WTC11 (cell line): ENCODE measurements around the gene RHOXF2B.

Experiments used
- ELF4 ChIP-seq: sonication (generic); formaldehyde crosslinking; IDR thresholded peaks from 2 replicates; pipeline ENCODE4 v1.8.1; 2022; ENCODE audit warnings: low read depth, mild to moderate bottlenecking, moderate library complexity, missing genetic modification reagents
- ETV6 ChIP-seq: sonication (generic); formaldehyde crosslinking; IDR thresholded peaks from 2 replicates; pipeline ENCODE4 v1.8.1; 2022; ENCODE audit warnings: mild to moderate bottlenecking, missing genetic modification reagents
- GABPB1 ChIP-seq: sonication (generic); formaldehyde crosslinking; IDR thresholded peaks from 2 replicates; pipeline ENCODE4 v1.8.1; 2023; ENCODE audit warnings: mild to moderate bottlenecking, missing genetic modification reagents
- ZNF138 ChIP-seq: sonication (generic); formaldehyde crosslinking; conservative IDR thresholded peaks from 2 replicates; pipeline ENCODE4 v1.8.1; 2022; ENCODE audit warnings: mild to moderate bottlenecking, moderate library complexity, missing genetic modification reagents
- ZNF232 ChIP-seq: sonication (generic); formaldehyde crosslinking; IDR thresholded peaks from 2 replicates; pipeline ENCODE4 v1.8.0; 2022; ENCODE audit warnings: mild to moderate bottlenecking, missing genetic modification reagents
- ZNF317 ChIP-seq: sonication (generic); formaldehyde crosslinking; IDR thresholded peaks from 2 replicates; pipeline ENCODE4 v1.8.1; 2023; ENCODE audit warnings: low read depth, mild to moderate bottlenecking, moderate library complexity, missing genetic modification reagents, borderline replicate concordance
- TF ChIP-seq, protein P1 (sequence below): sonication (generic); formaldehyde crosslinking; IDR thresholded peaks from 2 replicates; pipeline ENCODE4 v1.8.0; 2022; ENCODE audit warnings: mild to moderate bottlenecking, missing genetic modification reagents
- TF ChIP-seq, protein P2 (sequence below): fragments of 200-600 bp; IDR thresholded peaks from 2 replicates; pipeline ENCODE4 v1.8.0; 2022; ENCODE audit warnings: antibody characterized with exemption
- TF ChIP-seq, protein P3 (sequence below): sonication (generic); formaldehyde crosslinking; IDR thresholded peaks from 2 replicates; pipeline ENCODE4 v1.8.1; 2022; ENCODE audit warnings: low read depth, missing genetic modification reagents, borderline replicate concordance
- TF ChIP-seq, protein P4 (sequence below): fragments of 250-450 bp; sonication (Bioruptor Pico); IDR thresholded peaks from 2 replicates; pipeline ENCODE4 v2.1.2; 2022; ENCODE audit warnings: mild to moderate bottlenecking, moderate library complexity
- TF ChIP-seq, protein P5 (sequence below): sonication (generic); formaldehyde crosslinking; IDR thresholded peaks from 2 replicates; pipeline ENCODE4 v1.8.1; 2023; ENCODE audit warnings: mild to moderate bottlenecking, moderate library complexity, missing genetic modification reagents

DNA sequence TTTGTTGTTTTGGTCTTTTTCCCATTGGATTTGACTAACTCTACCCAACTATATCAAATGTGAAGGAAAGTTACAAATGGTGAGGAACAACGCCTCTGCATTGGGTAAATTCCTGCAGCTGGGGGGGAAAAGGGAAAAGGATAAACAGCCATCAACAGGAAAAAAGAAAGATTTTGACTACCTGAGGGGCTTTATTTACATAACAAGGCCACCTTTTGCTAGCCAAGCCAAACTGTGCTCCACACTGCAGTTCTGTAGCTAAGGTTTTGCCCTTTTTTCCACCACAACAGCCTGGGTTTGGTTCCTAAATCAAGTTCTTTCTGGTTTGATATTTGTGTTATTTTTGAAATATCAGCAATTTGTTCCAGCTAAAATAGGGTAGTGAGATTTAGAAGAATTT, 40.8 kb downstream of the RHOXF2B start:
- TF ChIP-seq, protein P1, sequence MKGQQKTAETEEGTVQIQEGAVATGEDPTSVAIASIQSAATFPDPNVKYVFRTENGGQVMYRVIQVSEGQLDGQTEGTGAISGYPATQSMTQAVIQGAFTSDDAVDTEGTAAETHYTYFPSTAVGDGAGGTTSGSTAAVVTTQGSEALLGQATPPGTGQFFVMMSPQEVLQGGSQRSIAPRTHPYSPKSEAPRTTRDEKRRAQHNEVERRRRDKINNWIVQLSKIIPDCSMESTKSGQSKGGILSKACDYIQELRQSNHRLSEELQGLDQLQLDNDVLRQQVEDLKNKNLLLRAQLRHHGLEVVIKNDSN (CRISPR knock-in tag): no peak
- TF ChIP-seq, protein P2, sequence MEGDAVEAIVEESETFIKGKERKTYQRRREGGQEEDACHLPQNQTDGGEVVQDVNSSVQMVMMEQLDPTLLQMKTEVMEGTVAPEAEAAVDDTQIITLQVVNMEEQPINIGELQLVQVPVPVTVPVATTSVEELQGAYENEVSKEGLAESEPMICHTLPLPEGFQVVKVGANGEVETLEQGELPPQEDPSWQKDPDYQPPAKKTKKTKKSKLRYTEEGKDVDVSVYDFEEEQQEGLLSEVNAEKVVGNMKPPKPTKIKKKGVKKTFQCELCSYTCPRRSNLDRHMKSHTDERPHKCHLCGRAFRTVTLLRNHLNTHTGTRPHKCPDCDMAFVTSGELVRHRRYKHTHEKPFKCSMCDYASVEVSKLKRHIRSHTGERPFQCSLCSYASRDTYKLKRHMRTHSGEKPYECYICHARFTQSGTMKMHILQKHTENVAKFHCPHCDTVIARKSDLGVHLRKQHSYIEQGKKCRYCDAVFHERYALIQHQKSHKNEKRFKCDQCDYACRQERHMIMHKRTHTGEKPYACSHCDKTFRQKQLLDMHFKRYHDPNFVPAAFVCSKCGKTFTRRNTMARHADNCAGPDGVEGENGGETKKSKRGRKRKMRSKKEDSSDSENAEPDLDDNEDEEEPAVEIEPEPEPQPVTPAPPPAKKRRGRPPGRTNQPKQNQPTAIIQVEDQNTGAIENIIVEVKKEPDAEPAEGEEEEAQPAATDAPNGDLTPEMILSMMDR: no peak
- TF ChIP-seq ELF4 (CRISPR knock-in tag): no peak
- TF ChIP-seq GABPB1 (CRISPR knock-in tag): no peak
- no peak for TF ChIP-seq ZNF138 (CRISPR knock-in tag)
- no peak for TF ChIP-seq ZNF317
- TF ChIP-seq, protein P3, sequence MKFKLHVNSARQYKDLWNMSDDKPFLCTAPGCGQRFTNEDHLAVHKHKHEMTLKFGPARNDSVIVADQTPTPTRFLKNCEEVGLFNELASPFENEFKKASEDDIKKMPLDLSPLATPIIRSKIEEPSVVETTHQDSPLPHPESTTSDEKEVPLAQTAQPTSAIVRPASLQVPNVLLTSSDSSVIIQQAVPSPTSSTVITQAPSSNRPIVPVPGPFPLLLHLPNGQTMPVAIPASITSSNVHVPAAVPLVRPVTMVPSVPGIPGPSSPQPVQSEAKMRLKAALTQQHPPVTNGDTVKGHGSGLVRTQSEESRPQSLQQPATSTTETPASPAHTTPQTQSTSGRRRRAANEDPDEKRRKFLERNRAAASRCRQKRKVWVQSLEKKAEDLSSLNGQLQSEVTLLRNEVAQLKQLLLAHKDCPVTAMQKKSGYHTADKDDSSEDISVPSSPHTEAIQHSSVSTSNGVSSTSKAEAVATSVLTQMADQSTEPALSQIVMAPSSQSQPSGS (CRISPR knock-in tag): no peak
- TF ChIP-seq ZNF232 (CRISPR knock-in tag): no peak
- TF ChIP-seq, protein P4, sequence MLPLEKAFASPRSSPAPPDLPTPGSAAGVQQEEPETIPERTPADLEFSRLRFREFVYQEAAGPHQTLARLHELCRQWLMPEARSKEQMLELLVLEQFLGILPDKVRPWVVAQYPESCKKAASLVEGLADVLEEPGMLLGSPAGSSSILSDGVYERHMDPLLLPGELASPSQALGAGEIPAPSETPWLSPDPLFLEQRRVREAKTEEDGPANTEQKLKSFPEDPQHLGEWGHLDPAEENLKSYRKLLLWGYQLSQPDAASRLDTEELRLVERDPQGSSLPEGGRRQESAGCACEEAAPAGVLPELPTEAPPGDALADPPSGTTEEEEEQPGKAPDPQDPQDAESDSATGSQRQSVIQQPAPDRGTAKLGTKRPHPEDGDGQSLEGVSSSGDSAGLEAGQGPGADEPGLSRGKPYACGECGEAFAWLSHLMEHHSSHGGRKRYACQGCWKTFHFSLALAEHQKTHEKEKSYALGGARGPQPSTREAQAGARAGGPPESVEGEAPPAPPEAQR (CRISPR knock-in tag): no peak
- TF ChIP-seq ETV6 (CRISPR knock-in tag): no peak
- TF ChIP-seq, protein P5, sequence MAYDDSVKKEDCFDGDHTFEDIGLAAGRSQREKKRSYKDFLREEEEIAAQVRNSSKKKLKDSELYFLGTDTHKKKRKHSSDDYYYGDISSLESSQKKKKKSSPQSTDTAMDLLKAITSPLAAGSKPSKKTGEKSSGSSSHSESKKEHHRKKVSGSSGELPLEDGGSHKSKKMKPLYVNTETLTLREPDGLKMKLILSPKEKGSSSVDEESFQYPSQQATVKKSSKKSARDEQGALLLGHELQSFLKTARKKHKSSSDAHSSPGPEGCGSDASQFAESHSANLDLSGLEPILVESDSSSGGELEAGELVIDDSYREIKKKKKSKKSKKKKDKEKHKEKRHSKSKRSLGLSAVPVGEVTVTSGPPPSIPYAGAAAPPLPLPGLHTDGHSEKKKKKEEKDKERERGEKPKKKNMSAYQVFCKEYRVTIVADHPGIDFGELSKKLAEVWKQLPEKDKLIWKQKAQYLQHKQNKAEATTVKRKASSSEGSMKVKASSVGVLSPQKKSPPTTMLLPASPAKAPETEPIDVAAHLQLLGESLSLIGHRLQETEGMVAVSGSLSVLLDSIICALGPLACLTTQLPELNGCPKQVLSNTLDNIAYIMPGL: no peak
